GM03348 (cell line): ENCODE measurements around the gene EDDM13.
"Not testable (repeated sequence)": the region's sequence is repeated elsewhere in the genome, so short reads cannot be mapped to it uniquely, and the experiment has no call there.

Experiments
- DNase-seq: peaks from one replicate; pipeline ENCODE4 v3.0.0; 2012; ENCODE audit warnings: low spot score

The EDDM13 gene

DNA sequence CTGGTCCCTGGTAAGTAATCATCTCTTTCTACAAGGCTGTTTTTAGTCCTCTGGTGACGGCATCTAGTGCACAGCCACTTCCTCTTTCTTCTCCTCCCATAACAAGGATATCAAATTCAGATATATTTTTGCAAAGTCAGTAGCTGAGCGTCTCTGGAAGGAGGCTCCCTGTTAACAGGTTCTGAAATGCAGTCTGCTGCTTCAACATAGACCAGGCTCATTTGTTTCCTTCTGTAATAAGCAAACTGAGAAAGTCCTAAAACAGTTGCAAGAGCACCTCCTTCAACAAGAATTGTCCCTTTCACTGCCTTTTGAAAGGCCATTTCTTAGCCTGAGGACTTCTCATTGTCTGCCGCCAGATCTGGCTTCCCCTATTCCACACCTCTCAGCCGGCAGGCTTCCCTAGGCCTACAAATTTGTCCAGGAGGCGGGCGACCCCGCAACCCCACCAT, 49.5 kb downstream of the EDDM13 start:
- DNase-seq, result no peak

DNA sequence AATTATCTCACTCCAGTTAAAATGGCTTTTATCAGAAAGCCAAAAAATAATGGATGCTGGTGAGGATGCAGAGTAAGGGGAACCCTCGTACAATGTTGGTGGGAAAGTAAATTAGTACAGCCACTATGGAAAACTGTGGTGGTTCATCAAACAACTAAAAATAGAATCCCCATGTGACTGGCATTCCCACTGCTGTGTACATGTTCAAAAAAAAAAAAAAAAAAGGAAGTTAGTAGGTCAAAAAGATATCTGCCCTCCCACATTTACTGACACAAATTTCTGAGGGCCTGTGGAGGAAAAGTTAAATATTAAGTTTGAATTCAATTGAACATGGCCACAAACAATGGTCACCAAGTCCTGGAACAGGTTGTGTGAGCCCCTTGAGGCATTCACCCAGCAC, 51.9 kb downstream of the EDDM13 start:
- DNase-seq, result no peak

DNA sequence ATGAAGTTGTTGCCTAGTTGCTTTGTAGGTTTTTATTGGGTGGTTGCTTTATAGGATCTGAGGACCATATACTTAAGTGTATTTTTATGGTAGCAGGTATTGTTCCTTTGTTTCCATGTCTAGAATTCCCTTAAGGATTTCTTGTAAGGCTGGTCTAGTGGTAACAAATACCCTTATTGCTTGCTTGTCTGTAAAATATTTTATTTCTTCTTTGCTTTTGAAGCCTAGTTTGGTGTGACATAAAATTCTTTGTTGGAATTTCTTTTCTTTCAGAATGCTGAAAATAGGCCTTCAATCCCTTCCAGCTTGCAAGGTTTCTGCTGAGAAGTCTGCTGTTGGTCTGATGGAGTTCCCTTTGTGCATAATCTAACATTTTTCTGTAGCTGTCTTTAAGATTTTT, 60.1 kb downstream of the EDDM13 start:
- no peak for DNase-seq

DNA sequence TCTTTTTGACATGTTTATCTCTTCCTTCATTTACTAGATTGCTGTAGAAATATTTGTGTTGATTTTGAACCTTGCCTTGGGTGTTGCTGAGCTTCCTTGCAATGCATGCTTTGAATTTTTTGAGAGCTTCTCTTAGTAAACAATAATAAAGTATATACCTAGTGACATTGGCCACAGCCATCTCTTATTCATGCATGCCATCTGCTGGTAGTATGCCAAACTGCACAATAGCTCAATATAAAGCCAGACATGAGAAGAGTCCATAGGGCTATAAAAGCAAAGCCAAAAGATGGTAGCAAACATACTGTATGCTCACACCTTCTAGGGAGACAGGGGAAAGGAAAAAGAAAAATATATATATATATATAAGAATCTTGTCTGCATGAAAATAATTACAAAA, 61.0 kb downstream of the EDDM13 start:
- peak; percentile 59 for DNase-seq

DNA sequence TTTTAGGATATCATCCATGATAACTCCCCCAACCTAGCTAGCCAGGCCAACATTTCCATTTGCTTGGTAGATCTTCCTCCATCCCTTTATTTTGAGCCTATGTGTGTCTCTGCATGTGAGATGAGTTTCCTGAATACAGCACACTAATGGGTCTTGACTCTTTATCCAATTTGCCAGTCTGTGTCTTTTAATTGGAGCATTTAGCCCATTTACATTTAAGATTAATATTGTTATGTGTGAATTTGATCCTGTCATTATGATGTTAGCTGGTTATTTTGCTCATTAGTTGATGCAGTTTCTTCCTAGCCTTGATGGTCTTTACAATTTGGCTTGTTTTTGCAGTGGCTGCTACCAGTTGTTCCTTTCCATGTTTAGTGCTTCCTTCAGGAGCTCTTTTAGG, 62.8 kb downstream of the EDDM13 start:
- not testable (repeated sequence) for DNase-seq

DNA sequence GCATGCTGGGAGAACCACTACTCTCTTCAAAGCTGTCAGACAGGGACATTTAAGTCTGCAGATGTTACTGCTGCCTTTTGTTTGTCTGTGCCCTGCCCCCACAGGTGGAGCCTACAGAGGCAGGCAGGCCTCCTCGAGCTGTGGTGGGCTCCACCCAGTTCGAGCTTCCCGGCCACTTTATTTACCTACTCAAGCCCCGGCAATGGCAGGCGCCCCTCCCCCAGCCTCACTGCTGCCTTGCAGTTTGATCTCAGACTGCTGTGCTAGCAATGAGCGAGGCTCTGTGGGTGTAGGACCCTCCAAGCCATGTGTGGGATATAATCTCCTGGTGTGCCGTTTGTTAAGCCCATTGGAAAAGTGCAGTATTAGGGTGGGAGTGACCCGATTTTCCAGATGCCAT, 64.5 kb downstream of the EDDM13 start:
- DNase-seq, result not testable (repeated sequence)

DNA sequence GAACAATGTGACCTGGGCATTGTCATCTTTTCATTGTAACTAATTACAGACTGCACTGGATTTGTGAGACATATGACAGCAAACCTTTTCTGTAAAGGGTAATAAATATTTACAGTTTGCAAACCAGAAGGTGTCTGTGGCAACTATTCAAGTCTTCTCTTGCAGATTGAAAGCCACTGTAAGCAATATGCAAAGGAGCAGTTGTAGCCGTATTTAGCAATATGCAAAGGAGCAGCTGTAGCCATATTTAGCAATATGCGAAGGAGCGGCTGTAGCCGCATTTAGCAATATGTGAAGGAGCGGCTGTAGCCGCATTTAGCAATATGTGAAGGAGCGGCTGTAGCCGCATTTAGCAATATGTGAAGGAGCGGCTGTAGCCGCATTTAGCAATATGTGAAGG, 66.5 kb downstream of the EDDM13 start:
- DNase-seq, result not testable (repeated sequence)

DNA sequence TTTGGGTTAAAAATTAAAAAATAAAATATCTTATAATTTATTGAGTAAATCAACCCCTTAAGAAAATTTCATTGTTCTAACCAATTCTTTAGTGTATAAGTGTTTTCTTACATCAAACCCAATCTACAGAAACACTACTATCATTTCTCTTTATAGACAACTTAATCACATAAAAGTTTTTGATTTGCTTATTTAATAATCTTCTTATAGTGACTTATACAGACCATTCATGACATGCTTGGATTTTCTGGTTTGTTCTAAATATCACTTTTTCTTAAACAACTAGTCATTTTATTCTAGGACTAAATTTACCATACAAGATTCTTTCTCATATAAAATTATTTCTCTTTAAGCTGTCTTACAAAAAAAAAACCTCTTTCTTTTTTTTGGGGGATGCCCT, 69.4 kb downstream of the EDDM13 start:
- no peak for DNase-seq

DNA sequence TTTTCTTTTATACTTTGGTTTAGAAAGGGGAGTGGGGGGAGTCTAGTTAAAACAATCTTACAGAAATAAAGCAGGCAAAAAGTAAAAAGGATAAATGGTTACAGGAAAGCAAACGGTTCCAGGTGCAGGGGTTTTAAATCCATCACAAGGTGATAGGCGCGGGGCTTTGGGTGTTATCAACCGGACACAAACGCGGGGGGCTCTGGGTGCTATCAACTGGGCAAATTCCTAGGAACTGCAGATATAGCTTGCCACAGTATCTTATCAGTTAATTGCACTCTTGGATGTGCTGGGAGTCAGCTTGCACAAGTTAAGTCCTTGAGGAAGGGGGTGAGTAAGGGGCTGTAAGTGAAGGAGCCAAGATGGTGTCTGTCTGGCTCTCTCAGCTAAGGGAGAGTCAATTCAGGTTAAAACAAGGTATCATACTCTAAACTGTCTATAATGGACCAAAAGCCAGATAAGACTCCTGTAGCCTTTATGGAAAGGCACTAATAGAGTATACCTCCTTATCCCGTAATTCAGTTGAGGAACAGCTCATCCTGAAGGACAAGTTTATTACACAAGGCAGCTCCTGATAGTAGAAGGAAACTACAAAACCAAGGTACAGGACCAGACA, 74.7 kb downstream of the EDDM13 start:
- no peak for DNase-seq

DNA sequence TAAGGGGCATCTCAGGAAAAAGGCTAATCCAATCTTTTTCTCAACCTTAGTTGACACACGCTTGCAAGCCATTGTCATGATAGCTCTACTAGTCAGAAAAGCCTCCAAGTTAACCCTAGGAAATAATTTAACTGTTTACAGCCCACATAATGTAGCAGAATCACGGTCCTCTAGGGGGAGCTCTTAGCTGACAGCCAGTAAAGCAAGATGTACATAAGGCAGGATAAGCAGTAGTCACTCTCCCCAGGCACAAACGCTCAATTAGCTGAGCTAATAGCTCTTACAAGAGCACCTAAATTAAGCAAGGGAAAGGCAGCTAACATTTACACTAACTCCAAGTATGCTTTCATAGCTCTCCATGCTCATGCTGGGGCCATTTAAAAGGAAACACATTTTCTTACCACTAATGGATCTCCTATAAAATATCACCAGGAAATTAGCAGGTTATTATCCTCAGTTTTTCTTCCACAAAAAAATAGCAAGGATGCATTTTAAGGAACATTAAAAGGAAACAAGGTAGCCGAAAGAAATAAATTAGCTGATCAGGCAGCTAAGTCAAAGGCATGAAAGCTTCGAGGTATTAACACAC, 75.8 kb downstream of the EDDM13 start:
- no peak for DNase-seq

DNA sequence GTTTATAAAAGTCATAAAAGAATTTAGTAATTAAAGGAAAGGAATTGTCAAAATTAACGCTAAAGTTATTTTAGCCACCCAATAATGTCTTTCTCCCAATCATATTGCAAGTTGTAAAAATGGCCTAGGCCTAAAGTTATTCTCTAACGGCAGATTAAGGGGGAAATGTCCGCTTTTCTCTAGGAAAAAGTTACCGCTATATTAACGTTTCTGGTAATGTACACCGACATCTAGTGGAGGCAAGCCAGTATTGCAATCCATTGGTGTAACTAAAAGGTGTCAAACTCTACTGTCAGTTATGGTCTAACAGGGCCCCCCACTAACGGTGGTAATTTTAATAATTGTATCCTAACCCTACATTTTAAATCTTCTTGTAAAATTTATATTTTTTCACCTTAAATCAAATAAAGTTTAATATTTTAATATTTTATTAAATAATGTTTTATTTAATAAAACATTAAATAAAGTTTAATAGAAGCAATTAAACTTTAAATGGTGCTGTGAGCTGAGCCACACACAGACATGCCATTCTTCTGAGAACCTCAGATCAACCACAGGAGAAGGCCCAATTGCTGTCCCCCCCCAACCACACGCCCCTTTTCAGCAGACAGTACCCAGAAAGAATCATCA, 78.0 kb downstream of the EDDM13 start:
- peak; percentile 56 for DNase-seq

DNA sequence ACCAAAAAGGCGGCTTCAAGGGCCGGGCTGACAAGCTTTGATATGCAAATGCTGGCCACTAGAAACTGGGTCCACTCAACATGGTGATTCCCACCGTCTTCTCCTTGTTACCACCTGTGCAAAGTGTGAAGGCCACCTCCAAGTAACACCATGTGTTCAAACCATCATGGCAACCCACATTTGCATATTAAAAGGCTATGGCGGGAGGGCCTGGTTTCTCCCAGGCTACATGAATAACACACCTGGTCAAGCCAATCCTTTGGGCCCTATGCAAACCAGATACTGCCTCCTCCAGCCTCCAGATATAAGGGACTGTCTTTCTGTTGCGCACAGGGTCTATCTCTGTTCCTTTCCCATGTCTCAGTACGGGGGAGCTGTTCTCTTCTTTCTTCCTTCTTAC, 78.7 kb downstream of the EDDM13 start:
- no peak for DNase-seq

DNA sequence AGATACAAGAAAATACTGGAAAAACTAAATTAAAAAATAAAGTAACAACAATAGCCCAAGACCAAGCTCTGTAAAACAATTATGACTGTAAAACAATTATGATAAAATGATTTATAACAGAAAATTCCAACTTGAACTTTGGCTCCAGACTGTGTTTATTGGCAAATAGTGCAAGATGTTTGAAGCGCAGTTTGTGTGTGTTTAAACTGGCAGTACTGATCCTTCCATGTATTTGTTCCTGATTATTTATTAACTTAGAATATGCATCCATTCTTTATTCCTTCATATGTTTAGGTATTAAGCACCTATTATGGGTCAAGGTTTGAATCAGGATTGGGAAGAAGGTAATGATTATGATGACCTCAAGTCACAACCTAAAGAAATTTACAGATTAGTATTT, 83.0 kb downstream of the EDDM13 start:
- no peak for DNase-seq

DNA sequence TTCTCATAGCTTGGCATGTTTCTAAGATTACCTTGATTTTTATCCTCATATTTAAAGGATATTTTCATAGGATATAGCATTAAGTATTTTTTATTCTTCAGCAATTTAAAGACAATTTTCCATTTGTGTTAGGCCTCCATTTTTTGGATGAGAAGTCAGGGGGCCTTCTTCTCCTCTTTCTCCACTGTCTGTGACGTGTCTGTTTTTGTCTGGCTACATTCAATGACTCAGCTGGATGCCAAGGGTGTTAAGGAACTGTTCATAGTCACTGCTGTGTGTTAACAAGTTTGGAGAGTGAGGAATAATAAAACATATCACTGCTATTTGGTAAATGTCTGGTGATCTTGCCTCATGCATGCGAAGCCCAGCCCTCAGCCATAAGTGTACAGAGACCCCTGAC, 84.4 kb downstream of the EDDM13 start:
- no peak for DNase-seq
